Lower leg skin (tissue), 4 donors: ENCODE results near the gene PBX1. TPM values are rescaled to one million over a fixed set of nuclear protein-coding genes. Genes with fewer than 3 reads are reported as not detected.

Experiments used
- DNase-seq, 2 donors: peaks; one replicate each; pipeline ENCODE4 v3.0.0-alpha.2; 2019; ENCODE audit warnings: low spot score in 2 of 2
- H3K4me3 ChIP-seq: fragments of 200-600 bp; sonication (generic); 2 replicates; pipeline ENCODE4 v1.5.1; 2017; ENCODE audit warnings: mild to moderate bottlenecking, low read depth; ENCODE audit not compliant: poor library complexity, severe bottlenecking
- POLR2A ChIP-seq, 2 donors: fragments of 450-650 bp; IDR thresholded peaks; one replicate each; pipeline ENCODE4 v1.6.1; 2016 to 2017; ENCODE audit warnings: antibody characterized with exemption in 2 of 2, mild to moderate bottlenecking in 1 of 2, moderate library complexity in 1 of 2
- WGBS, 2 donors: methylation state at CpG; one replicate each; pipeline ENCODE4 v1.1.5; 2018; 5-methylcytosine and 5-hydroxymethylcytosine counted together
- intact Hi-C: fragments of 100-400 bp; cut with DNase I; formaldehyde crosslinking; loops from one replicate; pipeline ENCODE4 v1.15.0; 2023; ENCODE audit warnings: low total_unique reads
- total RNA-seq, 4 donors: library from RNA; depleted of rRNA; stranded (reverse); fragments of >200 nt; gene quantifications; one replicate each; pipeline ENCODE4 v1.1.0, GENCODE V29; 2016
- TF ChIP-seq, protein P1 (sequence below), 3 donors: fragments of 450-650 bp; IDR thresholded peaks; one replicate each; pipeline ENCODE4 v1.5.1; 2016; ENCODE audit warnings: antibody characterized with exemption in 3 of 3, mild to moderate bottlenecking in 3 of 3, moderate library complexity in 2 of 3

PBX1 gene
- total RNA-seq, 4 donors from 2014 or later: 10.0 to 24.1 (median 15.4) TPM

DNA sequence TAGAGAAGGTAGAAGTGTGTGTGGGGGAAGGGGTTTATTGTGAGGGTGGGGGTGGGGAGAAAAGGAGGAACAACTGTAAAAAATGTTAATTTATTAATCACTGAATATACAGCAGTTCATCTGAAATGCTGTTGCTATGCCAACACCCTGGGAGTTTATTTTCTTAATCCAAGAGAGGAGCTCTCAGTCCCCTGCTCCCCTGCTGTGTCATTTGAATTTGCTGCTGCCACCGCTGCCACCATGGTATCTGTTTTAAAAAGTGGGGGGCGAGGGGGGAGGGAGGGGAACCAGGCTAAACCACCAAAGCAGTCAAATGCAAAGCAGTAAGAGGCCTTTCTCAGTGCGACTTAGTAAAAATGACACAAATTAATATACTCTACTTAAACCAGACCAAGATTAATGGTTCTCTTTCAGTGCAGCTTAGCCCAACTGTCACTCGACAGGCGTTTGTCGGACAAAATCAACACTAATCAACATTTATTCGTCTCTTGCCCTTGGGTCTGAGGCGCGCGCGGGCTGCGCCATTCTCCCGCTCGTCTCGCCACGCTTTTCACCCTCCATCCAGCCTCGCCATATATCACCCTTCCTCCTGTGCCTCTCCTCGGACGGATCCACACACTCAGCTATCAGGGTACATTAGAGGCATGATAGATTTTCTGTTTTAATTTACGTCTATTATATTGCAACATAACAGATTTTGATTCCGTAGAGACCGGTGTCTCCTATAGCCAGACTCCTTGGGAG, 76.2 kb downstream of the PBX1 start:
- 90 to 94% methylated on average over 22 of the region's 22 CpGs for WGBS, 2 donors
- DNase-seq: no peak
- intact Hi-C loops: no loop called here
- H3K4me3 ChIP-seq: no peak overlapping the region
- no peak for TF ChIP-seq POLR2A (IDR thresholded peaks at IDR 0.05)

DNA sequence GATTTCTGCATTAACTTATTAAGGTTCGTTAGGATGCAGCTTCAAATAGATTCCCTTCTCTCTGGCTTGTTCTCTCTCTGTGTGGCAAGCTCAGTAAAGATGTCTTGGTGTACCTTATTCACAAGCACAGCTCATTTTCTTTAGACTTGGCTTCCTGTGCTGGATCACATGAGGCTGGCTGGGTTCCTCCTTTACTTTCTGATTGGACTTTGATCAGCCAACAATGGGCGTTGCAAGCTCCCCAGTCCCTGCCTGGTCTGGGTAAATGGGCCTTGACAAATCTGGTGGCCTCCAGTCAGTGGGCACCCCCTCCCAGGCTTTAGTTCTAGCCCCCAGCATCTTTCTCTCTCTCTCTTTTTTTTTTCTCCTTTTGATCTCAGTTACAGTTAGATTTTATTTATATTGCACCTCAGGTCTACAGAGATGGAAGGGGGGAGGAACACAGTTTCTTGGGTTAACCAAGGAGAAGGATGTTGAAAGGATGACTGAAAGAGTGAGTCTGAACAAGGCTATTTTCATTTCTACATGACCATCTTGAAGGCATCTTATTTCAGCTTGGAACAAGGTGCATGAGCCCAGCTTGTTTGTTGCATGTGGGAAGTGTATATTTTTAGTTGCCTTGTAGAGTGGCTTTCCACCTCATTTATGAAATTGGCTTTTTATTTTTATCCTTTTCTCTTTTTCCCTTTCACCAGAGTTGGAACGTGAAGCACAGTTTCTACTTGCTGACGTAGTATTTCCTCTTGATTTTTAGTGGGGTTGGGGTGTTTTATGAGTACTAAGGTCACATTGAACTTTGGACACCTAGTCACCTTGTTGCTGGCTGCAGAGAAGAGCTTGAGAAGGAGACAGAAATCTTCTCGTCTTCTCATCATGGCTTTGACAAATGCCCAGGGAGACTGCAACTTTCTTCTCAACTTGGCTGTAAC, 77.1 kb downstream of the PBX1 start:
- DNase-seq: no peak
- no peak overlapping the region for H3K4me3 ChIP-seq
- intact Hi-C loops: no loop called here
- no peak for TF ChIP-seq POLR2A (IDR thresholded peaks at IDR 0.05)
- TF ChIP-seq, protein P1, sequence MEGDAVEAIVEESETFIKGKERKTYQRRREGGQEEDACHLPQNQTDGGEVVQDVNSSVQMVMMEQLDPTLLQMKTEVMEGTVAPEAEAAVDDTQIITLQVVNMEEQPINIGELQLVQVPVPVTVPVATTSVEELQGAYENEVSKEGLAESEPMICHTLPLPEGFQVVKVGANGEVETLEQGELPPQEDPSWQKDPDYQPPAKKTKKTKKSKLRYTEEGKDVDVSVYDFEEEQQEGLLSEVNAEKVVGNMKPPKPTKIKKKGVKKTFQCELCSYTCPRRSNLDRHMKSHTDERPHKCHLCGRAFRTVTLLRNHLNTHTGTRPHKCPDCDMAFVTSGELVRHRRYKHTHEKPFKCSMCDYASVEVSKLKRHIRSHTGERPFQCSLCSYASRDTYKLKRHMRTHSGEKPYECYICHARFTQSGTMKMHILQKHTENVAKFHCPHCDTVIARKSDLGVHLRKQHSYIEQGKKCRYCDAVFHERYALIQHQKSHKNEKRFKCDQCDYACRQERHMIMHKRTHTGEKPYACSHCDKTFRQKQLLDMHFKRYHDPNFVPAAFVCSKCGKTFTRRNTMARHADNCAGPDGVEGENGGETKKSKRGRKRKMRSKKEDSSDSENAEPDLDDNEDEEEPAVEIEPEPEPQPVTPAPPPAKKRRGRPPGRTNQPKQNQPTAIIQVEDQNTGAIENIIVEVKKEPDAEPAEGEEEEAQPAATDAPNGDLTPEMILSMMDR (IDR thresholded peaks at IDR 0.05): no peak
- WGBS, 2 donors: 63 to 81% methylated on average over 5 of the region's 5 CpGs

DNA sequence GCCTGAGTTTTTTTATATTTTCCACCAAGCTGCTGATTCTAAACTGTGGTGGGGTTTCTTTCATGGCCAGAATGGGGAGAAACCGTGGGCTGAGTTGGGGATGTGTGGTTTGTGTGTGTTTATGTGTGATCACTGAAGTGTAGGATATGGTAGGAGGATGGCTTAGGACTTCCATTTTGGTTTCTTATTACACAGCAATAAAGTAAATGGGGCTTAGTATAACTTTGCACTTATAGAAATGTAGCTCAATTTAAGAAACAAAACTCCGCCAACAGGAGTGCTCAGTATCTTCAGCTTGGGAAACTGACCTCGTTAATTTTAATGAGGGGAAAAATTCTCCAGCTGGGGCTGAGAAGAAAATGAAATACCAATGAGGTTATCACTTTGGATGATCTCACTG, 77.8 kb downstream of the PBX1 start:
- H3K4me3 ChIP-seq: no peak overlapping the region
- DNase-seq: no peak
- TF ChIP-seq, protein P1 (IDR thresholded peaks at IDR 0.05): no peak
- no peak for TF ChIP-seq POLR2A (IDR thresholded peaks at IDR 0.05)
- WGBS, 2 donors: 80 to 83% methylated on average over 3 of the region's 3 CpGs
- intact Hi-C loops: no loop called here

DNA sequence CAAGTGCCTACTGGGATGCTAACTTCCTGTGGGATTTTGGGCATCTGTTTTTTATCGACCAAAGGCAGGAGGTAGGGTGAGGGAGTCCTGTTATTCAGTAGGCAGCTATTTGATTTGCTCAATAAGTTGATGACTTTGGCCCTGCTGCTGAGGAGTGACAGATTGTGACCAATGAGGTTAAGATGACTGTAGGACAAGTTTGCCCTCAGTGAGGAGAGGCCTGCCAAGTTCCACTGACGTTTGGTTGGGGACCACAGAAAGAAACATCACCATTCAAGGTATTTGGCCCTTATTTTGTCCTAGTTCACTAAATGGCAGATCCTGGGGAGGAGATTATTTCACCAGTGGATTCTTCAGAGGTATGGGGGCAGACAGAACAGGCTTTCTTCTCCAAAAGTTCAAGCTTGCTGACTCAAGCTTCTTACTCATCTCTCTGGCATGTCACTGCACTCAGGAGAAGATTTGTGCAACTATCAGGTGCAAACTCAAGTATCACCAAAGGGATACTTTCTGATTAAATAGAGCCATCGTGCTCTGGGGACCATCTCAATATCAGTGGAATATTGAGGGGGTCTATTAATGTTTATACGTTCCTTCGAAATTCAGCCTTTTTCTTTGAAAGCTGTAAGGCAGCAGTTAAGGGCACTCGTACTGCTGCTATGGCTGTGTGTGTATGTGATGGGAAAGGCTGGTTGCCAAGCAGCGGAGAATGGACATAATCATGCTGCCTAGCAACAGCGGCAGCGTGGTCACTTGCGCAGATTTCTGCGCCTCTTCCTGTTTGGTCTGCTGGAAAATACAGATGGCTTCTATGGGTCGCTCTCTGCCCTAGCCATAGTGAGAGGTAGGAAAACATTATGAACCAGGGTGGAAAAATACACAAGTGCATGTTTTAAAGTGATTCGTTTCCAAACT, 78.7 kb downstream of the PBX1 start:
- intact Hi-C loops: no loop called here

DNA sequence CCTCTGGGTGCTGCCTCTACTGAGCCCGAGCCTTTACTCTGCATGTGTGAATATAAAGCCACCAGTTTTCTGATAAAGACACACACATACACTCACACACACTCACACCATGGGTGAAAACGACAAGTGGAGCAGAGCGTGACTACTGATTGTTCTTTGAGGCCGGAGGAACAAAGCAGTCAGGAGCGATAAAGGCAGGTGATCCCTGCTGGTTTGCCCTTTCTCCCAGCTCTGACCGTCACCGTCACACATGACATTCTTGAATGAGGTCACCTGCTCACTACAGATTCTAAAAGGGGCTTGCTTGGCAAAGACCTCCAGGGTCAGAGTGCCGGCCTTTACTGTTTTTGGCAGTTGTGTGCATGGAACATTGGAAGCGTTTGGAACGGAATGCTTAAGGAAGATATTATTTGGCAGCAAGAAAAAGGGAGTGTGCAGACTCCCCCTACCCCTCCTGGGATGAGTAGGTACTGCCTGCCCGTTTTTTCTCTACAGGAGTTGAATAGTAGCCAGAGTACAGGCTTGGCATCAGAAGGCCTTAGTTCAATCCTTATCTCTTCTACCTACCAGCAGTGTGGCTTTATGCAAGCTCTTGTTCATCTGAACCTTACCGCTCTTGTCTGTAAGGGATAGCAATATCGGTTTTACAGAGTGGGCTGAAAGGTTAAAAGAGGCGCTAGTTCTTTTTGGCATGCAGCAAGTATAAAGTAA, 79.7 kb downstream of the PBX1 start:
- WGBS, 2 donors: 79 to 81% methylated on average over 14 of the region's 14 CpGs
- no peak overlapping the region for H3K4me3 ChIP-seq
- DNase-seq: no peak
- intact Hi-C loops: no loop called here
- TF ChIP-seq, protein P1 (IDR thresholded peaks at IDR 0.05): no peak
- TF ChIP-seq POLR2A (IDR thresholded peaks at IDR 0.05): no peak

More for the DNA sequence above, 78.7 kb downstream of the PBX1 start:
- TF ChIP-seq POLR2A (IDR thresholded peaks at IDR 0.05): no peak
- TF ChIP-seq, protein P1 (IDR thresholded peaks at IDR 0.05): no peak
- WGBS, 2 donors: 79 to 83% methylated on average over 13 of the region's 13 CpGs
- H3K4me3 ChIP-seq: no peak overlapping the region
- DNase-seq: no peak
